GM03348 (cell line): Measurements from ENCODE around the gene LNPEP.
A peak's percentile ranks its signal among the peaks of the same experiment; 100 is the strongest.

ENCODE experiments used
- DNase-seq: peaks from one replicate; pipeline ENCODE4 v3.0.0; 2012; ENCODE audit warnings: low spot score

Gene LNPEP

DNA sequence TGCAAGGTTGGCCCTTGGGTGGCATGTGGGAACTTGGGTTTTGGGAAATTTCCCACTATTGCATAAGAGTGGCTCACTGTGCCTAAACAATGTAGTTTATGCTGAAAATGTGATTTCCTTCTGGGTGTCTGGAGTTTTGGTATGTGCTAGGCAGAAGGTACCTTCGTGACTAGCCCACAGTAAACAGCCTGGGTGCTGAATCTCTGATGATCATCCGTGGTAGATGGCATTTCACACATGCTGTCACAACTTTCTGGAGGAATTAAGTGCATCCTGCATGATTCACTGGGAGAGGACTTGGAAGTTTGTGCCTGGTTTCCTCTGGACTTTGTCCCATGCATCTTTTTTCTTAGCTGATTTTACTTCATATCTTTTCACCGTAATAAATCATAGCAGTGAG lies 64.5 kb downstream of the LNPEP start:
- DNase-seq: no peak

DNA sequence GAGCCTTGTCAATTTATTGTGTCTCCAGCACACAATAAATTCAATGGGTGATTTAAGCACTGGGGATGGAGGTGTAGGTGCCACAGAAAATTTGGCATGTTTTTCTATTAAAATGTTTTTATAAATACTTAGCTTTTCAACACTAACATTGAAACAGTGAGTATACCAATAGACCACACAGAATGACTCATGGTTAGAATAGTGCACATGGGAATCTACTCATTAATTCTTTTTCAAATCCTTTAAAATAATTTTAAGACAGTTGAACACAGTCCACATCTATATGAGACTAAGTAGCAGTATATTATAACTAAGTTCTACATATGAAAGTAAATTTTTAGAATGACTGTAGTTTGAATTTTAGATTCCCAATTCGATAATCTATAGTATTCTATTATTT lies 67.1 kb downstream of the LNPEP start:
- DNase-seq: no peak

DNA sequence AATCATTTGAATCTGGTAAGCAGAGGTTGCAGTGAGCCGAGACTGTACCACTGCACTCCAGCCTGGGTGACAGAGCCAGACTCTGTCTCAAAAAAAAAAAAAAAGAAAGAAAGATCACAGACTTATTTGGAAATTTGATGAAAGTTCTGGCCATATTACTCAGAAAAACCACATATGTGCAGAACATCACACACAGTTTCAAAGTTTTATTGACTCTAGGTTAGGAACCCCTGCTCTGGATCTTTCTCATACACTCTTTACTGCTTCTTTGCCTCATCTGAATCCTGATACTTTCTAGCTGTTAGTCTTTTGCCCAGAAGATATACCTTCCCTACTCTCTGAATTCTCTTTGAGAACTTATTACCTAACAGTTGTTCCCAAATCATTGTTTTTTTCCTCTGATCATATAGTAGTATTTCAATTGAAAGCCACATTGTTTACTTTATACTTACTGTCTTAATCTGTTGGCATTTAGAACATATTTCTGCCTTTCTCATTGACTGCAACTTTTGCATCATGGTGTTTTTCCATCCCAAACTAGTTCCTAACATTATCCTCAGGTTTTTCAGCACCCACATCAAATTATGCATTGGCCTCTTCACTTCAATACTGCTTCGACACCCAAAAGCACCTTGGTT lies 68.7 kb downstream of the LNPEP start:
- no peak for DNase-seq

DNA sequence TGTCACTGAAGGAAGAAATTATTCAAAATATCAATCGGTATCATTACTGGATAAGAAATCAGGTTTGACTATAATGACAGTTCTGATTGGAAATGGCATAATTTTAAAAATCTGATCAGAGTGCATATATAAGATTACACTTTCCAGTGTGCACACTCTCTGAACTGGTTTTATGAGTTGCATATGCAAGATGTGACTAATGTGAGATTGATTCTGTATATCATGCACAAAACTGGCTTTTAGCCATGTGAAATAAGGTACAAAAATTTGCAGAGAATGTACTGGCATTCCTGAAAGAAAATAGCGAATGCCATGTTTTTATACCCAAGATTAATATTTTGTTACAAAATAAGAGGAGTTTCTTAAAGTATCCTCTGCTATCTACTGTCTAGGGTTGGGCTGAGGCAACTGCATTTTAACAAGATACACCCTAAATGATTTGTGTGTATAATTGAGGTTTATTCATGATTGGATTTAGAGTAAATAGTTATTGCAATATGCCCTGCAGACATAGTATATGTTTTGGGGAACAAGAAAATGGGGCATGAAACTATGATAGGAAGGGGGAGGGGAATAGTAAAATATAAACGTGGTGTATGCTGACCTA lies 70.7 kb downstream of the LNPEP start:
- no peak for DNase-seq

DNA sequence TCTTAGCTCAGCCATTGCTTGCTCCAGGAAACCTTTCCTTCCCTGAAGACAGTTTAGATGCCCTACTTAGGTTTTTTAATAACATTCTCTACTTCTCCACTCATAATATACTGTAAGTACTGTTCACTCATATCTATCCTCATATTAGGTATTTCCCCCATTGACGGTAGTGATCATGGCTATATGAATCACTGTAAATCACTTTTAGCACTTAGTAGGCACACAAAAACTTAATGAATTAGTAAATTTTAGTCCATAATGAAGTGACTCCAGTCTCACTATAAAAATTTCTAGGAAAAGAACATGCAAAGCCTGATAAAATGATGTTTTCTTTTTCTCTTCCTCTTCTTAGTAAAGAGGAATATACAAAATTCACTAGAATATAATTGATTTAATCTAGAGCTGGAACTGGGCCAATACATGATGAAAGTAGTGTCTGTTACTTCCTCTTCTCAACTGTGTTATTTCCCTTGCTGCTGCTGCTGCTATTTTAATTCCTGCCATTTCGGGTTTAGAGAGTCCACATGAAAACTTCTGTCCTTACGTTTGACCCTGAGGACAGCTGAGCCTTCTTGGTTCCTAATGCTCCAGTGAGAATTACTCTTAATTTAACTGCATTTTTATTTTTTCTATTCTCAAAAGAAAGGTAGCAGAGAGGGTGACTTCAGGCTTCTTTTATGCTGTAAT lies 73.5 kb downstream of the LNPEP start:
- DNase-seq: no peak

DNA sequence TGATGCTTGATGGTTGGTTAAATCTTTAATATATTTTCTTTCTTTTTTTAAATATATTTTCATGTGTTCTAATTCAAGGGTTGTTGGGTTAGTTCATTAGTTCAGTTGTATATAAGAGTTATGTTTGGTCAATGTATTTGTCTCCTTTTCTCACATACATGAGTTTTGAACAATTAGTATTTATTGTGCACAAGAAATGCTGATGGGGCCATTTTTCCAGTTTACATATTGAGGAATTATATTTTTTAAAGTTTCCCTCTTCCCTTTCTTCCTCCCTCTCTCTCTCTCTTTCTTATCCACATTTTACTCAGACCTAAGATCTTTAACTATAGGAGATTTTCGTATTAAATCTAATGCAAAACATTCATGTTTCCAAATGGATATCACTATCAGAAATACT lies 74.0 kb downstream of the LNPEP start:
- no peak for DNase-seq

DNA sequence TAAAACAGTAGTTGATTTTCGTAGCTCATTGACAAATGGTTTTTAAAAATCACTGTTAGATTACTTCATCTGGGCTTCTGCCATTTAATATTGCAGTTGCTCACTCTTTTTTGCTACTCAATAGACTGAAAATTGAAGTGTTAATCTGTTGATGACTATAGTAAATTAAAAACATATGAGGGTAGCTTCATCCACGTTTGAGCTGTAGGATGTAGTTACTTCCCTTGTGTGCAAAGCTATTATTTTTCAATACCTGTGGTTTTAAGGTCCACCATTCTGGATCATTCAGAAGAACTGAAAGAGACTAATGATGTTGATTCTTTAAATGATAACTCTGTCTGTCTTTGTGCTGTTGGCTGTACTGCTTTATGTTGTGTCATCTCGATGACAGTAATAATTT lies 74.7 kb downstream of the LNPEP start:
- DNase-seq: no peak

DNA sequence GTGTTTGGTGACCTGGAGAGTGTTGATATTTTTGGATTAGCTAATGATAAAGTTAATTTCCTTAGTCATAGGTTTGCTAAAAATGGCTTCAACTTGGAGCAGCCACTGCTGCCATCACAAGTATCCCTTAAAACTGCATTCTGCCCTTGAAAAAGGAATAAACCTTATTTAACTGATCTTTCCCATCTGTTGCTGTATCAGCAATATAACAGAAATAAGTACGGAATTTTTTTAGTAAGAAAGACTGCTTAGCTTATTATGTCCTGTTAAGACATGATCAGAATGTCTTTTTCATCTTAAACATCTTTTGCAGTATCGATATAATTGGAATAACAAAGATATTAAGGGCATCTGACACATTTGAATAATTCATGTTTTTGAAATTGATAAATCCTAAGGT lies 75.7 kb downstream of the LNPEP start:
- DNase-seq: no peak

DNA sequence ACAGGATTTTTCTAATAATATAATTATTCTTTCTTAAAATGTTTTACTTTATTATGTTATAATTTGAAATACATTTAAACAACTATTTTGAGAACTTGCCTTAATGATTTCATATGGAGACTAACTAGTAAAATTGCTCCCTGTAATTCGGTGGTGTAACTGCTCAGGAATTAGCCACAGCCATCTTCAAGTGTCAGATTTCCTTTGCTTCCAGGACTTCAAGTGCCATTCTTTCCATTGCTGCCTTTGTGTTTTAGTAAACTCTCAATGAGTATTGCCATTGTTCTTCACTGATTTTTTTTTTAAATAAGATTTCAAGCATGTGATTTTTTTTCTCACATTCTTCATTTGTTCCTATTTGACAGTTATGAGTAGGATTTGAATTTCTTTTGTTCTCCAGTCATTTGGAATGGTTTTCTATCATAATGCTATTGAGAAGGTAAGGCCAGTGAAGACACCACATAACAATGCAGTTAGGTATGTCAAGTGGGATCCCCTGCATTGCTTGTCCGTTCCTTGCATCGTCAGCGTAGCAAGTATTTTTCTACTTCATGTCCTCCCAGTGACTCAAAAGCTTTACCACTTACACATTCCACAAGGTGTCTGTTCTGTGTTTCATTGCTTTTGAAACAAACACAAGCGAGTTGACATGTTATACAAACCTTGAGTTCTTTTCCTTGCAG lies 83.7 kb downstream of the LNPEP start:
- DNase-seq: no peak

DNA sequence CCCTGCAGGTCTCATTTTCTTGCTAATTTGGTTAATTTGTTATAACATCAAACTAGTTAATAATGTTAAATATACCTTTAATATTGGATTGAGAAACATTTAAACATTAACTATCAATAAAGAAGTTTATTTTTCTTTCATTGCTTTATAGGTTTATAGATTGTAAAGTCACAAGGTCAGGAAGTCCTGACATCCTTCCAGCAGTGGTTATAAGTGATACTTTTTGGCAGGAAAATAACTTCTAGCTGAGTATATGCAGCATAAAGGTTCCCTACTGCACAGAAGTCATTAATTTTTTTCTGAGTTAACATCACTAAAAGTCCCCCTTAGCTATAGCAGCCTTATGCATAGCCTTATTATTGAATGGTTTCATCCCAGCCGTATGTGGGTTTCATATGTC lies 85.5 kb downstream of the LNPEP start:
- no peak for DNase-seq

DNA sequence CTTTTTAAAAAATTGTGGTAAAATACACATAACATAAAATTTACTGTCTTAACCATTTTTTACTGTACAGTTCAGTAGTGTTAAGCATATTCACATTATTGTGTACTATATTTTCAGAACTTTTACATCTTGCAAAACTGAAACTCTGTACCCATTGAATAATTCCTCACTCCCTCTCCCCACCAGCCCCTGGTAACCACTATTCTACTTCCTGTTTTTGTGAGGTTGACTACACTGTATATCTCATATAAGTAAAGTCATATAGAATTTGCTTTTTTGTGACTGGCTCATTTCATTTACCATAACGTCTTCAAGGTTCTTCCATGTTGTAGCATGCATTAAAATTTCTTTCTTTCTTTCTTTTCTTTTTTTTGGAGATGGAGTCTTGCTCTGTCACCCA lies 87.0 kb downstream of the LNPEP start:
- no peak for DNase-seq

DNA sequence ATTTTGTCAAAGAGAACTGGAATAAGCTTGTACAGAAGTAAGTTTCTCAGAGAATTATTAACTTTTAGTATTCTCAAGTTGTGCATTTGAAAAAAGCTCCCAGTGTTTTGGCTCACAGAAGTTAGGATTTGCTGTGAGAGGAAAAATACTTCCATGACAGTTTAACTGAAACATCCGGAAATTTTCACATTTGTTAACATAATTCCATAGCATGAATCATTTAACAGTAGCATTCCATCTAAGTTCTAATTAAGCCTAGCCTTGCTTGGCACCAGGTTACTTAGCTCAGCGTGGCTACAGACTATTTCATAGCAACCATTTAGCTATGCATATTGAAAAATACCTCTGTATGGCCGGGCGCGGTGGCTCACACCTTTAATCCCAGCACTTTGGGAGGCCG lies 90.8 kb downstream of the LNPEP start:
- DNase-seq: no peak

DNA sequence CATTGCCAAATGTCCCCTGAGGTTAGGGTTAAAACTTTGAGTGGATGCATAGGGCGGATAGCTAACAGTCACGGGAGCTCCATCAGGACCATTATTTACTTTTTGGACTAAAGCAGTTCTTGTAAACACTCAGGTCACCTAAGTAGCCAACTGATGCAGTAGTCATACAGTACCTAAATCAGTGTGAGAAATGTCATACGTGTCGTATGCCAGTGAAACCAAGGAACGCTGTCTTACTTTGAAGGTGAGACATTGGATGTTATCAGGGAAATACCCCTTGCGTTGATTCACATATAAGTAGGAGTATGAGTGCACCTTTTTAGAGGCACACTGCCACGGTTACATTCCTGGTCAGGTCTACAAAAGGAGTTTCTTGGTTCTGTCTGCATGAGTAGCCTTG lies 101.9 kb downstream of the LNPEP start:
- DNase-seq: no peak

DNA sequence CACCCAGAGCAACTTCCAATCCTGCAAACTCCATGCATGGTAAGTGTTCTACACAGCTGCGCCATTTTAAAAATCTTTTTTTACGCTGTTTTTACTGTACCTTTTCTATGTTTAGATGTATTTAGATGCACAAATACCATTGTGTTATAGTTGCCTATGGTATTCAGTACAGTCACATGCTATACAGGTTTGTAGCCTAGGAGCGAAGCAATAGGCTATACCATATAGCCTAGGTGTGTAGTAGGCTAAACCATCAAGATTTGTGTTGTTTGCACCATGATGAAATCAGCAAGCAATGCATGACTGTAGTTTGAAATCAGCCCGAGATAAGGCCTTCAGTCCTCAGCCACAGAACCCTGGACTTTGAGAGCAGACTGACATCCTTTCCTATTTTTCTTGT lies 105.4 kb downstream of the LNPEP start:
- no peak for DNase-seq

DNA sequence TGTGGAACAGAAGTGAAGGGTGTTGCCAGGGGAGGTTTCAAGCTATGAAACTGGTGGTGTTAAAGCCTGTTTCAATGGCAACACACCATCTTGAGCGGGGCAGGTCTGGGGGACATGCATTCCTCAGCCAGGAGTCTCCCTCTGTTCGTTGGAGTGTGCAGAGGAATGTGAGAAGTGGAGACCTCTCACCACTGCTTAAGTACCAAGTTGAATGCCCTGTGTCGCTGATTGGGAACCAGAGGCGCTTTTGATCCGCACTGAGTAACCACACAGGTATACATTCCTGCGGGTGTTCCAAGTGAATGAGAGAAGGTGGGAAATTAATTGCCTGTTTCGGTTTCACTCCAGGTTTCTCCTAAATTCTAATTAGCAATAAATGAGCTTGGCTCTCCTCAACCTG lies 107.1 kb downstream of the LNPEP start:
- no peak for DNase-seq

DNA sequence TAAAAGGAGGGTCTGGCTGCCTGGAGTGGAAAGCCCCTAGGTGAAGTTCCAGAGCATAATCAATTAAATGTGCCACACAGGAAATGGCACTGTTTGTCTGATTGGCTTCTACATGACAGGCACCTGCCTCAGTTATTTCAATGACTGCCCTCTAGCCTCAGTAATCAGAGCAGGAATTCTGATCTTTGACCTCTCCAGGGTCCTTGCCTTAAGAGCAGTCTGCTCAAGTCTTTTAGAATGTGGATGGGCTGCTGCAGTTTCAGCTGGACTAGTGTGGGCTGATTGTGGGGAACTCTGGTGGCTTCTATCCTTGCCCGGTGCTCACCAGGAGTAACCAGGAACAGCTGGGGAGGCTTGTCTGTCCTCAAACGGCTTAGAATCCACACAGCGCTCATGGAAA lies 107.6 kb downstream of the LNPEP start:
- DNase-seq: no peak

DNA sequence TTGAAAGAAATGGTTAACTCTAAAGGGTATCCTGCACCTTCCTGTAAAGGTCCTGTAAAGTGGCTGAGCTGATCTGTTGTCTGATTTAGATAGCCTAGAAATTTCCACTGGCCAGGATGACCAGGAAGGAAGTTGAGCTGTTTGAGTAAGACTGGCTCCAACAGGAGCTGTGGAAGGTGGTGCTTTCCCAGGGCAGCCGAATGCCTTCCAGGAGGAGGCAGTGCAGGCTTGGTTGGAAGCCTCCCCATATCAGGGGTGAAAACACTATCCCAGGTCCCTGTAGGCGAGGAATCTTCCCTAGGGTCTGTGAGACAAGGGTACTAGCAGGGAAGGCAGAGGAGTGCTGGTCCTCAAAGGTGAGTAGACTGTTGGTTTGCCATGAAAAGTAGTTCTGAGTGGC lies 108.2 kb downstream of the LNPEP start:
- peak; percentile 13 for DNase-seq

DNA sequence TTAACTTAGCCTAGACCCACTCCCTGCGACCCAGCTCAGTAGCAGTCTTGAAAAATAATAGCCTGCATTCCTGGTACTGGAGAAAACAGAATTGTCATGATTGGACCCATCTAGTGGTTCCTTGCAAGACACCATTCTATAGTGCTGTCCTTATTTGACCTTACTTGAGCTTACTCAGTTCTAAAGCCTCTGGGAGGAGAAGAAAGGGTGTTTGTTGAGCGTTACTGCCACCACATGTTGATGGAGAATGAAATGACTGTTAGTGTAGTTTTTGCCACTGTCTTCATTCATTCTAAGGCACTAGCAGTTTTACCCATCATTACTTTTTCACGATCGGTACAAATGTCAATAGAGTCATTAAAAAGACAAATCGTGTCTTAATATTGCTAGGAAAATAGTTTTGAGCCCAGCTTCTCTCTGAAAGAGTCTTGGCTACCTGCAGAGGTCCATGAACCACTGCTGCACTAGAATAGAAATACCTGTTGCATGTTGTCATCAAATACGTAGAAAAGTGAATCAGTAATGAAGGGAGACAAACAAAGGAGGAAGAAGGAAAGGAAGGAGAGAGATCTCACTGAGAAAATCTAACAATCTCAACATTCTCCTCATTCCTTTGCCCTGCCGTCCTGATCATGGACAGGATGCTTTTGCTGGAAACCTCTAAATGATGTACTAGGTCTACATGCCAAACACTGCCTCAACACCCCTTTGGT lies 110.5 kb downstream of the LNPEP start:
- no peak for DNase-seq

DNA sequence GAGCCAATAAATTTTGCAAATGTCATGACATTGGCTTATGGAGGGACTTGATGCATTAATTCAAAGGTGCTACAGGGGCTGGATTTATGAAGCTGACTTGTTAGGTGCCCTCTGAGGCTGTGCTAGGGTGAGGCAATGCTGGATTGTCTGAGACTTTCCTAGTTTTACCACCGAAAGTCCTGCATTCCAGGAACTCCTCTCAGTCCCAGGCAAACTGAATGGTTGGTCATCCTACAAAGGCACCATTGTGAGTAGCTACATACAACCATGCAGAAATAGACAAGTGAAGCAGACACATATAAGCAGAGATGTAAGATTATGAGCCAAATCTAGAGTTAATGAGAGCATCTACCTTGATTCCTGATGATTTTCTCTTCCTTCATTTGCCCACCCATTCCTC lies 111.2 kb downstream of the LNPEP start:
- DNase-seq: no peak

DNA sequence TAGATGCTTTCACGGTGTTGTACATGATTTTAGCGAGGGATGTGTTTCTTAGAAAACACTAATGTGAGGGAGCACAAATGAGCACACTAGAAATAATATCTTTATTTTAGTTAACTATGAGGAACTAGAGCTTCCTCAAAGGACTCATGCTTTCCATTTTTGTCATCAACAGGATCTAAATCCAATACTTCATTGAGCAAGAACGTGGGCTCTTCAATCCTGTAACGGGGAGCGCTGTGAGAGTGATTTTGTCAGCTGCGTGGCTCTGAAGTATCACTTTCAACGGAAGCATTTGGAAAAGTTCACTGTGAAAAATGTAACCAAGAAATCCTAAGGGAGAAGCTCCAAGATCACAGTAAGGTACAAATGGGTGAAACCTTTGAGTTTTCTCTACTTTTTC lies 113.3 kb downstream of the LNPEP start:
- no peak for DNase-seq

DNA sequence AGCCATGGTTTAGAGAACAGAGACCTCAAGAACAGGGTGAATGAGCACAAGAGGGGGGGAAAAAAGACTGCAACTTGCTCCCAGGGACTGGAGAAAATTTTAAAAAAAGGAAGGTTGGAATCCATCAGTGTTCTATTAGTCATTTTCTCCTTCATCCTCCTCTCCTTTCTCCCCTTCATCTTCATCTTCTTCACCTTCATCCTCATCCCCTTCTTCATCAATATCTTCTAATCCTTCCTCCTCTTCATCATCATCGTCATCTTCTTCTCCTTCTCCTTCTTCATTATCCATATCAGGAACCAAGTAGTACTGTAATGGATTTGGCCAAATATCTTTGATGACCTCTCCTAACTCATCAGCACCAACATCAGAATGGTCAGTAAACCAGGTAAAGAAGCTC lies 120.4 kb downstream of the LNPEP start:
- DNase-seq: no peak

DNA sequence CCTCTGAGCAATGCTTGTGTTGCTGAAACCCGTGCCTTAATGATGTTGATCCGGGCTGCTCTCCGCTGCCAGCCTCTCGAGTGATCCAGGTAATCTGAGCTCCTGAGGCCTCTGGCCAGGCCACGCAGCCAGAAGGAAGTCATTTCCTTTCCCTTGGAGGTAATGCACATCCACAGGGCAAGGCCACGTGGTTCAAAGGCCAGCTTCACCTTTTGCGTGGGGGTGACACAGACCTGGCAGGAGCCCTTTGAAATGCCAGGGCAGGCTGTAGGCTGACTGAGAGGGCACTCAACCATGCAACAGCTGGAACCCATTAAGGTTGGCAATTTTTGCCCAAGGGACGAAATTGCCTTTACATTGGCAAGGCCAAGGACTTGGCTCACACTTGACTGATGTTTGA lies 126.2 kb downstream of the LNPEP start:
- no peak for DNase-seq

DNA sequence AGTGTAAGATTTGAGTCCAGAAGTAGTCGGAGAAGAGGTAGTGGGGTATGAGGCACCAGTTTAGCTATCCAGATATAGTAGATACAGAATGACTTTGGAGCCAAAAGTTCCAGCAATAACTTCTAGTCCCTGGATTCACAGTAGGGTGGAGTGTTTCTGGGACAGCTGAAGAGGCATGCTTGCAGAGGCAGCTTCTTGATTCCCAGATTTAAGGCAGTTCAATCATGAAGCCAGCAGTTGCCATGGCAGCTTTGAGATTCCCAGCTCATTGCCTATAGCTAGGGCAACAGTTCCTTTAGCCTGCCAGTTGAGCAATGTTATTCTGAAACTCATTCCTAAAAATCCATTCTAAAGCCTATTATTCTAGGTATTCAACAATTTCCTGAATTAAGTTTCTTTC lies 127.4 kb downstream of the LNPEP start:
- no peak for DNase-seq
